Stimulated activated CD8-positive, alpha-beta memory T cell treated with anti-CD3 and anti-CD28 coated beads, Interleukin-4, amount 100 ng/mL, for 4 hours (primary cell): ENCODE results near the gene SDS.

Experiments used
- DNase-seq, 2 donors: peaks; one replicate each; pipeline ENCODE4 v3.0.0-alpha.2; 2020; ENCODE audit warnings: low read depth in 2 of 2, low spot score in 1 of 2

Gene SDS

GRCh38 chr12:113351089-113351488 is 52.6 kb downstream of the SDS start:
- no peak for DNase-seq

GRCh38 chr12:113348849-113349536 is 54.7 kb downstream of the SDS start:
- no peak for DNase-seq

- DNase-seq: no peak
Measured at GRCh38 chr12:113347892-113348291, 55.8 kb downstream of the SDS start.

GRCh38 chr12:113347107-113347506 is 56.6 kb downstream of the SDS start:
- DNase-seq: no peak

- no peak for DNase-seq
Measured at GRCh38 chr12:113346353-113346752, 57.3 kb downstream of the SDS start.

GRCh38 chr12:113345318-113345717 is 58.4 kb downstream of the SDS start:
- DNase-seq: no peak
